Transverse colon (tissue), 3 donors: Measurements from ENCODE around the gene HDAC9.

Experiments
- POLR2A ChIP-seq: fragments of 450-650 bp; IDR thresholded peaks from one replicate; pipeline ENCODE4 v1.6.1; 2016; ENCODE audit warnings: antibody characterized with exemption, mild to moderate bottlenecking, moderate library complexity
- POLR2AphosphoS5 ChIP-seq, 3 donors: sonication (generic); formaldehyde crosslinking; IDR thresholded peaks; one replicate each; pipeline ENCODE4 v1.6.1; 2016; ENCODE audit warnings: antibody characterized with exemption in 3 of 3

DNA sequence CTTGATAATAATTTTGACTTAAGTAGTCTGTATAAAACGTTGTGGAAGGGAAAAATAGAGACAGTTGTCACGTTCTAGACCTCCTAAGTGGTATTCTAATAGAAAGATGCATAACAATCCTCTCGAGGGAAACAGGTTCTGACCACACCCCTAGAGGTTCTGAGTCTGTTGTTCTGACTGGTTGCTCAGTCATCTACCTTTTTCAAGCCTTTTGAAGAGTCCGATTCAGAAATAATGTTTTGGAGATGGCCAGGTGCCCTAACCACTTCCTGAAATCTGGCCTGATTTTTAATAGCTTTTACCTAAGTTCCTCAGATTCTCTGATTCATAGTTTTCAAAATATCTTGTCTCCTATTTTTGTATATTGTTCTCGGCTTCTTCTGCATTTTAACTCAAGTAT, 175.6 kb downstream of the HDAC9 start:
- no peak for TF ChIP-seq POLR2AphosphoS5 (IDR thresholded peaks at IDR 0.05)
- TF ChIP-seq POLR2A: no peak
